Measurements from ENCODE around the gene CST9L.

The CST9L gene

GRCh38 chr20:23565503-23566045 lies 2.7 kb downstream of the CST9L start:
- Histone ChIP-seq H3K27ac (no peak overlapping the region), H3K4me3 (no peak overlapping the region)
- TF ChIP-seq CTCF (IDR thresholded peaks at IDR 0.05), result no peak
- DNase-seq (ENCODE audit: low spot score), result peak; percentile 65

DNA sequence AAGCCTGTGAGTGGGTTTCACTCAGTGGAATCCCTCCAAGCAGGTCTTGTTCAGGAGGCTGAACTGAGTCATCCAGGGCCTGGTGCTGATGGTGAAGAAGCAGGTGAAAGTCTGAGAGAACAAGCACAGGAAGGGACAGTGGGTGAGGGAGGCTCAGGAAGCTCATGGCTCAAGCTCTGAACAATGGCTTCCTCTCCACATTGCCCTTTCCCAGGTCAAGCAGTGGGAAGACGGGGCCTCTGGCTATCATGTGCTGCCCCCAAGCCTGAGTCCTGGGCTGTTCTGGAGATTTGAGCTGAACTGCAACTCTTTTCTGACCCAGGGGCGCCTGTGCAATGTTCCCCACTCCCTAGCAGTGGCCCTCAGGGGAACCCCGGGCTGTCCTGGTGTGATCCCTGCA lies 3.4 kb downstream of the CST9L start:
- peak; percentile 56 for DNase-seq (ENCODE audit: low spot score)
- Histone ChIP-seq H3K4me3 (no peak overlapping the region), H3K27ac (no peak overlapping the region)
- no peak for TF ChIP-seq CTCF (IDR thresholded peaks at IDR 0.05)

- DNase-seq (ENCODE audit: low spot score), result no peak
- H3K27ac ChIP-seq, result no peak overlapping the region
- H3K4me3 ChIP-seq, result no peak overlapping the region
- TF ChIP-seq CTCF (IDR thresholded peaks at IDR 0.05), result no peak
These were observed 5.5 kb downstream of the CST9L start for GRCh38 chr20:23562721-23563342.

DNA sequence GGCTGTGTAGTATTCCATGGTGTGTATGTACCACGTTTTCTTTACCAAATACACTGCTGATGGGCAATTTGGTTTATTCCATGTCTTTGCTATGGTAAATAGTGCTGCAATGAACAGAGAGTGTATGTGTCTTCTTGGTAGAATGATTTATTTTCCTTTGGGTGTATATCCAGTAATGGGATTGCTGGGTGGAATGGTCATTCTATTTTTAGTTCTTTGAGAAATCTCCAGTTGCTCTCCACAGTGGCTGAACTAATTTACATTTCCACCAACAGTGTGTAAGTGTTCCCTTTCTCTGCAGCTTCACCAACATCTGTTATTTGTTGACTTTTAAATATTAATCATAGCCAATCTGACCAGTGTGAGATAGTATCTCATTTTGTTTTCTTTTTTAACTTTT lies 13.9 kb downstream of the CST9L start:
- H3K27ac ChIP-seq, result no peak overlapping the region
- TF ChIP-seq CTCF (IDR thresholded peaks at IDR 0.05), result no peak
- DNase-seq (ENCODE audit: low spot score), result no peak
- no peak overlapping the region for H3K4me3 ChIP-seq

DNA sequence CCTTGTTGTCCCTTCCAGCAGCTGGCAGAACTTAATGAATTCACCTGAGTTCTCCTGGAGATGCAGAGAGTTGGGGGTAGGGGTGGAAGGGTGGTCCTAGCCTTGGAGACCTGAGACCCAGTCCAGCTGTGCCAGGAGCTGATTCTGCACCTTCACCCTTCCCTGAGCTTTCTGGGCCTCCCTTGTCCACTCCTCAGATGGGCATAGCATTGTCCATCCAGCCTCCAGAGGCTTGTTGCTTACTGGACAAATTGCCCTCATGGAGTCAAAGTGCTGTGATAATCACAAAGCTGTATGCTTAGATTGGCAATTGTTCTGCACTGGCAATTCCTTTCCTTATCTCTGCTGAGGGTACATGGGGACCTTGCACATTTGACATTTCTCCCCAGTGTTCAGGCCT lies 16.5 kb downstream of the CST9L start:
- H3K27ac ChIP-seq, result no peak overlapping the region
- H3K4me3 ChIP-seq, result no peak overlapping the region
- no peak for TF ChIP-seq CTCF (IDR thresholded peaks at IDR 0.05)
- DNase-seq (ENCODE audit: low spot score), result no peak

GRCh38 chr20:23551383-23551782 lies 16.9 kb downstream of the CST9L start:
- Histone ChIP-seq H3K27ac (no peak overlapping the region), H3K4me3 (no peak overlapping the region)
- no peak for DNase-seq (ENCODE audit: low spot score)
- TF ChIP-seq CTCF (IDR thresholded peaks at IDR 0.05), result no peak

- H3K27ac ChIP-seq, result no peak overlapping the region
- no peak for TF ChIP-seq CTCF (IDR thresholded peaks at IDR 0.05)
- H3K4me3 ChIP-seq, result no peak overlapping the region
- DNase-seq (ENCODE audit: low spot score), result no peak
These were observed 18.1 kb downstream of the CST9L start for GRCh38 chr20:23550227-23550626.

Data from coronary artery (tissue), 2 donors.